HEK293T (cell line): ENCODE measurements around the gene NVL.

ENCODE experiments used
- ARNT ChIP-seq: fragments of 450-650 bp; IDR thresholded peaks from 2 replicates; pipeline ENCODE4 v1.6.1; 2017; ENCODE audit warnings: mild to moderate bottlenecking
- CTBP1 ChIP-seq: fragments of 450-650 bp; IDR thresholded peaks from 2 replicates; pipeline ENCODE4 v1.6.1; 2016; ENCODE audit warnings: borderline replicate concordance
- ELF4 ChIP-seq: fragments of 450-650 bp; IDR thresholded peaks from 2 replicates; pipeline ENCODE4 v1.6.1; 2017; ENCODE audit warnings: antibody characterized with exemption
- FOXA1 ChIP-seq: fragments of 450-650 bp; IDR thresholded peaks from 2 replicates; pipeline ENCODE4 v1.6.1; 2016; ENCODE audit warnings: mild to moderate bottlenecking
- FOXK2 ChIP-seq: fragments of 450-650 bp; IDR thresholded peaks from 2 replicates; pipeline ENCODE4 v1.6.1; 2016; ENCODE audit warnings: mild to moderate bottlenecking
- HDGF ChIP-seq: fragments of 450-650 bp; IDR thresholded peaks from 2 replicates; pipeline ENCODE4 v1.6.1; 2017; ENCODE audit warnings: antibody characterized with exemption, borderline replicate concordance
- NFRKB ChIP-seq: fragments of 450-650 bp; IDR thresholded peaks from 2 replicates; pipeline ENCODE4 v1.6.1; 2016; ENCODE audit warnings: mild to moderate bottlenecking, moderate library complexity
- SP1 ChIP-seq: fragments of 450-650 bp; IDR thresholded peaks from 2 replicates; pipeline ENCODE4 v1.6.1; 2017
- TARDBP ChIP-seq: fragments of 450-650 bp; IDR thresholded peaks from 2 replicates; pipeline ENCODE4 v1.6.1; 2016
- ZNF384 ChIP-seq: fragments of 450-650 bp; IDR thresholded peaks from 2 replicates; pipeline ENCODE4 v1.6.1; 2016
- TF ChIP-seq, protein P1 (sequence below): fragments of 450-650 bp; IDR thresholded peaks from 2 replicates; pipeline ENCODE4 v1.6.1; 2016

DNA sequence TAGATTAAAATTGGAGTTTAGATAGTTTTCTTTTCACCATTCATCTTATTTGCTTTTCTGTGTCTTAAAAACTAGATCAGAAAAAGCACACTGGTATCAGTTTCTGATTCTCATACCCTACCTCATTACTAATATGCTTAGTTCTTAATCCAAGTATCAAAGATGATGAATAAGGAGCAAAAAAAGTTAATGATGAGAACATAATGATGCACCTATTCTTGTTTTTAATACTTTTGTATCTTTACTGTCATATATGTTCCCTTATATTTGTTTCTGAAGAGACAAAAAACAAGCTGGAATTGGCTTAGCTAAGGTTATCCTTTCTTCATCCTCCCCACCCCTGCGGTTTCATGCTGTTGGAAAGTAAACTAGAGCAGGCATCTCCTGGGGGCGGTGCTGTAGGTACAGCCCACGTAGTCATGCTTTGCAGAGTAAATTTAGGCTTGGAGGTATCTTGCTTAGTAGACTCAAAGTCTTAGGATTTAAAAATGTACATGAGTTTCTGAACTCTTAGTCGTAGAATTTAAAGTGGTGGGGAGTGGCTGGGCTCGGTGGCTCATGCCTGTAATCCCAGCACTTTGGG lies 43.1 kb upstream of the NVL start:
- no peak for TF ChIP-seq NFRKB
- no peak for TF ChIP-seq ELF4
- no peak for TF ChIP-seq FOXK2
- no peak for TF ChIP-seq CTBP1
- TF ChIP-seq FOXA1 = no peak
- no peak for TF ChIP-seq ARNT
- TF ChIP-seq HDGF = no peak
- TF ChIP-seq, protein P1, sequence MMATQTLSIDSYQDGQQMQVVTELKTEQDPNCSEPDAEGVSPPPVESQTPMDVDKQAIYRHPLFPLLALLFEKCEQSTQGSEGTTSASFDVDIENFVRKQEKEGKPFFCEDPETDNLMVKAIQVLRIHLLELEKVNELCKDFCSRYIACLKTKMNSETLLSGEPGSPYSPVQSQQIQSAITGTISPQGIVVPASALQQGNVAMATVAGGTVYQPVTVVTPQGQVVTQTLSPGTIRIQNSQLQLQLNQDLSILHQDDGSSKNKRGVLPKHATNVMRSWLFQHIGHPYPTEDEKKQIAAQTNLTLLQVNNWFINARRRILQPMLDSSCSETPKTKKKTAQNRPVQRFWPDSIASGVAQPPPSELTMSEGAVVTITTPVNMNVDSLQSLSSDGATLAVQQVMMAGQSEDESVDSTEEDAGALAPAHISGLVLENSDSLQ = no peak
- TF ChIP-seq TARDBP = no peak
- no peak for TF ChIP-seq SP1
- no peak for TF ChIP-seq ZNF384
